ENCODE measurements around the gene FMO5.
"Not testable (repeated sequence)": the region's sequence is repeated elsewhere in the genome, so short reads cannot be mapped to it uniquely, and the experiment has no call there.

The FMO5 gene

GRCh38 chr1:147162093-147162492 lies 63.0 kb downstream of the FMO5 start:
- no peaks in the 10 kb centered on the region for H3K9me3 ChIP-seq (ENCODE audit: insufficient read depth, low read length, severe bottlenecking)
- H3K4me3 ChIP-seq (ENCODE audit: low read depth in 1 of 2, low read length in 2 of 2), result no peak overlapping the region
- no peak for TF ChIP-seq EZH2 (IDR thresholded peaks at IDR 0.05; ENCODE audit: borderline replicate concordance, low read depth, low read length, severe bottlenecking)
- TF ChIP-seq, protein P1, sequence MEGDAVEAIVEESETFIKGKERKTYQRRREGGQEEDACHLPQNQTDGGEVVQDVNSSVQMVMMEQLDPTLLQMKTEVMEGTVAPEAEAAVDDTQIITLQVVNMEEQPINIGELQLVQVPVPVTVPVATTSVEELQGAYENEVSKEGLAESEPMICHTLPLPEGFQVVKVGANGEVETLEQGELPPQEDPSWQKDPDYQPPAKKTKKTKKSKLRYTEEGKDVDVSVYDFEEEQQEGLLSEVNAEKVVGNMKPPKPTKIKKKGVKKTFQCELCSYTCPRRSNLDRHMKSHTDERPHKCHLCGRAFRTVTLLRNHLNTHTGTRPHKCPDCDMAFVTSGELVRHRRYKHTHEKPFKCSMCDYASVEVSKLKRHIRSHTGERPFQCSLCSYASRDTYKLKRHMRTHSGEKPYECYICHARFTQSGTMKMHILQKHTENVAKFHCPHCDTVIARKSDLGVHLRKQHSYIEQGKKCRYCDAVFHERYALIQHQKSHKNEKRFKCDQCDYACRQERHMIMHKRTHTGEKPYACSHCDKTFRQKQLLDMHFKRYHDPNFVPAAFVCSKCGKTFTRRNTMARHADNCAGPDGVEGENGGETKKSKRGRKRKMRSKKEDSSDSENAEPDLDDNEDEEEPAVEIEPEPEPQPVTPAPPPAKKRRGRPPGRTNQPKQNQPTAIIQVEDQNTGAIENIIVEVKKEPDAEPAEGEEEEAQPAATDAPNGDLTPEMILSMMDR (IDR thresholded peaks at IDR 0.05; ENCODE audit: borderline replicate concordance, extremely low read depth, low read length, poor library complexity, severe bottlenecking), result no peak
- DNase-seq (no peak), ATAC-seq (ENCODE audit: insufficient read depth, low read depth) (no peak)
- no peaks in the 10 kb centered on the region for H4K20me1 ChIP-seq (ENCODE audit: insufficient read depth, low read length)
- H3K36me3 ChIP-seq (ENCODE audit: insufficient read depth, low read length), result peaks cover 67% of the 10 kb centered on the region
- H3K4me2 ChIP-seq (ENCODE audit: insufficient read depth, low read length), result no peak overlapping the region
- H2AFZ ChIP-seq (ENCODE audit: low read depth, low read length), result no peak overlapping the region
- H3K79me2 ChIP-seq (ENCODE audit: insufficient read depth, low read length), result peaks cover 4% of the 10 kb centered on the region; the same call in 1 of the 2 replicates
- no peaks in the 10 kb centered on the region for H3K4me1 ChIP-seq (ENCODE audit: insufficient read depth, low read length)
- H3K27me3 ChIP-seq (ENCODE audit: insufficient read depth, low read length, poor library complexity), result no peaks in the 10 kb centered on the region
- no peak overlapping the region for H3K9ac ChIP-seq (ENCODE audit: low read depth, low read length)
- H3K27ac ChIP-seq (ENCODE audit: low read length), result no peak overlapping the region

DNA sequence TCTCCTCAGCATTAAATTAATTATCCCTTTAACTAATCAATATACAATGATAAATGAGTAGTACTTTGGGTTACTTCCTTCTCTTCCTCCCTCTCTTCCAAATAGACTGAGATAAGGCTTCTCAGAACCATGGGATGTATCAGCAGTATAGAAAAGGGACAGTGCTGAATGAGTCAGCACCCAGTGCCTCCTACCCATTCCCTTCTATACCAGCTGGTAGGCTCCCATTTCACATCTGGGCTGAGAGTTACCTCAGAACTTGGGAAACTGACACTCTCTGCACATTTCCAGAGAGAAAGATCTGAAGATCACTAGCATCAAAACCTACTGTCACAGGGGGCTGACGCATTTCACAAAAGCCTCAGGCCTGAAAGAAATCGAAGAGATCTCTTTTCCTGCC lies 68.0 kb downstream of the FMO5 start:
- peaks cover 62% of the 10 kb centered on the region for H3K36me3 ChIP-seq (ENCODE audit: insufficient read depth, low read length)

DNA sequence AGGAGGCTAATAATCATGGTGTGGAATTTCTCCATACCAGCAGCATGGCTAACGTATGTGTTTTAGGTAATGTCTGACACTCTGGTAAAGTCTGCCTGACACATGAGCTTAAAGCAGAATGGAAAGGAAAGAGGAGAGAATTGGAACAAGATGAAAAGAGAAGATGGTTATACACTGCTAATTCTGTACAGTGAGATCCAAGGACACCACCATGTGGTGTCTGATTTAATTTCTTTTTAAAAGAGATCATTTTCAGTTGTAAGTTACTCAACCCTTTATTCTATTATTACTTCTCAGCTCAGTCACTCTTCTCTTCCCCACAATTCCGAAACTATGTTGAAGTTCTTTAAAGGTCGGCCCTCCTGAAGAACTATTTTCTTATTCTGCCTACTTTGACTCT lies 68.5 kb downstream of the FMO5 start:
- no peak for TF ChIP-seq EZH2 (IDR thresholded peaks at IDR 0.05; ENCODE audit: borderline replicate concordance, low read depth, low read length, severe bottlenecking)
- TF ChIP-seq, protein P1 (IDR thresholded peaks at IDR 0.05; ENCODE audit: borderline replicate concordance, extremely low read depth, low read length, poor library complexity, severe bottlenecking), result peak; percentile 29
- Histone ChIP-seq H3K36me3 (ENCODE audit: insufficient read depth, low read length) (peaks cover 57% of the 10 kb centered on the region), H4K20me1 (ENCODE audit: insufficient read depth, low read length) (no peaks in the 10 kb centered on the region), H3K27me3 (ENCODE audit: insufficient read depth, low read length, poor library complexity) (no peaks in the 10 kb centered on the region), H3K4me3 (ENCODE audit: low read depth in 1 of 2, low read length in 2 of 2) (no peak overlapping the region), H3K27ac (ENCODE audit: low read length) (no peak overlapping the region), H3K9ac (ENCODE audit: low read depth, low read length) (no peak overlapping the region), H3K9me3 (ENCODE audit: insufficient read depth, low read length, severe bottlenecking) (no peaks in the 10 kb centered on the region), H3K4me2 (ENCODE audit: insufficient read depth, low read length) (no peak overlapping the region), H3K4me1 (ENCODE audit: insufficient read depth, low read length) (no peaks in the 10 kb centered on the region), H2AFZ (ENCODE audit: low read depth, low read length) (no peak overlapping the region), H3K79me2 (ENCODE audit: insufficient read depth, low read length) (no peaks in the 10 kb centered on the region)
- DNase-seq (no peak), ATAC-seq (ENCODE audit: insufficient read depth, low read depth) (peak; percentile 22; the same call in 1 of the 3 replicates)

More for the DNA sequence above, 68.0 kb downstream of the FMO5 start:
- ATAC-seq (ENCODE audit: insufficient read depth, low read depth); H3K4me2 ChIP-seq (ENCODE audit: insufficient read depth, low read length); H3K4me1 ChIP-seq (ENCODE audit: insufficient read depth, low read length); H3K27ac ChIP-seq (ENCODE audit: low read length); H3K9ac ChIP-seq (ENCODE audit: low read depth, low read length); H3K4me3 ChIP-seq (ENCODE audit: low read depth in 1 of 2, low read length in 2 of 2); H3K9me3 ChIP-seq (ENCODE audit: insufficient read depth, low read length, severe bottlenecking); DNase-seq; H4K20me1 ChIP-seq (ENCODE audit: insufficient read depth, low read length); H3K27me3 ChIP-seq (ENCODE audit: insufficient read depth, low read length, poor library complexity); H3K79me2 ChIP-seq (ENCODE audit: insufficient read depth, low read length); H2AFZ ChIP-seq (ENCODE audit: low read depth, low read length): not testable (repeated sequence)

DNA sequence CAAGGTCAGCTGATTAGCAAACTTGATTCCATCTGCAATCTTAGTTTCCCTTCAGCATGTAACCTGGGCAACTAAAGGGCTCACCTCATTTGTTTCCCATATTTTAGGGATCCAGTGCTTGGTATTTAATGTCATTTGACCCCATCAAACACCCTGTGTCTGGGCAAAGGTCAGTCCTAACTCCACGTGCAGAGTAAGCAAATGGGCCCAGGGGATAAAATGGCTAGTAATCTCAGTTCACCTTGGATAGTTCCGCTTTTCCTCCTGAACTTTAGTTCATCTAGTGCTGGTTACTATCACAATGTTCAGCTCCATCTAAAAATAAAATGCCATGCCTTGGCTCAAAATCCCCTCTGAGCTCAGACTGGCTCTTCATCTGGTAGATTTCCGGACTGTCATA lies 72.4 kb downstream of the FMO5 start:
- Histone ChIP-seq H3K4me1 (ENCODE audit: insufficient read depth, low read length) (no peaks in the 10 kb centered on the region), H3K9me3 (ENCODE audit: insufficient read depth, low read length, severe bottlenecking) (no peaks in the 10 kb centered on the region), H3K36me3 (ENCODE audit: insufficient read depth, low read length) (peaks cover 19% of the 10 kb centered on the region), H3K79me2 (ENCODE audit: insufficient read depth, low read length) (no peaks in the 10 kb centered on the region), H4K20me1 (ENCODE audit: insufficient read depth, low read length) (no peaks in the 10 kb centered on the region), H3K27me3 (ENCODE audit: insufficient read depth, low read length, poor library complexity) (no peaks in the 10 kb centered on the region), H3K4me3 (ENCODE audit: low read depth in 1 of 2, low read length in 2 of 2) (no peak overlapping the region), H3K9ac (ENCODE audit: low read depth, low read length) (no peak overlapping the region), H2AFZ (ENCODE audit: low read depth, low read length) (no peak overlapping the region), H3K27ac (ENCODE audit: low read length) (no peak overlapping the region), H3K4me2 (ENCODE audit: insufficient read depth, low read length) (no peak overlapping the region)
- DNase-seq, result no peak
- TF ChIP-seq, protein P1 (IDR thresholded peaks at IDR 0.05; ENCODE audit: borderline replicate concordance, extremely low read depth, low read length, poor library complexity, severe bottlenecking), result no peak
- TF ChIP-seq EZH2 (IDR thresholded peaks at IDR 0.05; ENCODE audit: borderline replicate concordance, low read depth, low read length, severe bottlenecking), result no peak
- no peak for ATAC-seq (ENCODE audit: insufficient read depth, low read depth)

Data from DND-41 (cell line).